Liver (tissue), 9 donors: ENCODE measurements around the gene DNAJB1. TPM values are rescaled to one million over a fixed set of nuclear protein-coding genes. Genes with fewer than 3 reads are reported as not detected.

Source experiments
- DNase-seq: peaks from one replicate; pipeline ENCODE4 v3.0.0-alpha.2; 2017; ENCODE audit warnings: low spot score
- H3K27ac ChIP-seq, 2 donors: one replicate each; pipeline ENCODE4 v1.7.0; 2013; ENCODE audit warnings: inconsistent platforms in 2 of 2, low read length in 2 of 2, control low read depth in 1 of 2, low read depth in 1 of 2, mild to moderate bottlenecking in 1 of 2
- H3K27me3 ChIP-seq, 4 donors: one replicate each; pipeline versions ENCODE4 v1.6.1 to v1.7.0; 2013; ENCODE audit warnings: low read length in 3 of 4, inconsistent platforms in 1 of 4, mild to moderate bottlenecking in 1 of 4, moderate library complexity in 1 of 4; ENCODE audit not compliant: control insufficient read depth in 4 of 4, insufficient read depth in 4 of 4
- H3K36me3 ChIP-seq, 4 donors: one replicate each; pipeline versions ENCODE4 v1.6.1 to v1.7.0; 2013; ENCODE audit warnings: low read length in 3 of 4, mild to moderate bottlenecking in 3 of 4, low read depth in 1 of 4, moderate library complexity in 1 of 4; ENCODE audit not compliant: control insufficient read depth in 4 of 4, insufficient read depth in 3 of 4
- H3K4me1 ChIP-seq, 4 donors: one replicate each; pipeline versions ENCODE4 v1.6.1 to v1.7.0; 2013; ENCODE audit warnings: low read length in 3 of 4, mild to moderate bottlenecking in 3 of 4, moderate library complexity in 1 of 4; ENCODE audit not compliant: control insufficient read depth in 4 of 4, insufficient read depth in 4 of 4
- H3K4me3 ChIP-seq, 3 donors: one replicate each; pipeline versions ENCODE4 v1.6.1 to v1.7.0; 2013; ENCODE audit warnings: low read length in 3 of 3, control low read depth in 1 of 3, low read depth in 1 of 3, mild to moderate bottlenecking in 1 of 3
- H3K9ac ChIP-seq, 2 donors: one replicate each; pipeline ENCODE4 v1.7.0; 2013; ENCODE audit warnings: low read length in 2 of 2, mild to moderate bottlenecking in 2 of 2, moderate library complexity in 2 of 2, control low read depth in 1 of 2, low read depth in 1 of 2
- H3K9me3 ChIP-seq, 4 donors: one replicate each; pipeline versions ENCODE4 v1.6.1 to v1.7.0; 2013; ENCODE audit warnings: low read length in 3 of 4; ENCODE audit not compliant: control insufficient read depth in 4 of 4
- ATF3 ChIP-seq: IDR thresholded peaks from 2 replicates; pipeline ENCODE4 v1.6.1; 2016; ENCODE audit warnings: antibody characterized with exemption
- CTCF ChIP-seq: fragments of 150-350 bp; IDR thresholded peaks from 2 replicates; pipeline ENCODE4 v1.5.1; 2017; ENCODE audit warnings: improper control_type of control experiment, low read depth, low read length; ENCODE audit not compliant: missing input control
- EGR1 ChIP-seq, 2 donors: IDR thresholded peaks; 2 replicates each; pipeline ENCODE4 v1.6.1; 2016 to 2018; ENCODE audit warnings: antibody characterized with exemption in 2 of 2, low read depth in 2 of 2
- FOXA1 ChIP-seq: IDR thresholded peaks from 2 replicates; pipeline ENCODE4 v1.6.1; 2016; ENCODE audit warnings: antibody characterized with exemption
- FOXA2 ChIP-seq: IDR thresholded peaks from 2 replicates; pipeline ENCODE4 v1.6.1; 2016; ENCODE audit warnings: antibody characterized with exemption
- GABPA ChIP-seq, 2 donors: IDR thresholded peaks in 1 of 2; conservative IDR thresholded peaks in 1 of 2; 2 replicates each; pipeline ENCODE4 v1.6.1; 2016; ENCODE audit warnings: antibody characterized with exemption in 2 of 2, mild to moderate bottlenecking in 1 of 2, moderate library complexity in 1 of 2
- HNF4A ChIP-seq, 2 donors: conservative IDR thresholded peaks; 2 replicates each; pipeline ENCODE4 v1.6.1; 2016; ENCODE audit warnings: antibody characterized with exemption in 2 of 2, mild to moderate bottlenecking in 2 of 2
- HNF4G ChIP-seq: IDR thresholded peaks from 2 replicates; pipeline ENCODE4 v1.6.1; 2016; ENCODE audit warnings: antibody characterized with exemption
- JUND ChIP-seq, 2 donors: IDR thresholded peaks; 2 replicates each; pipeline ENCODE4 v1.6.1; 2016; ENCODE audit warnings: antibody characterized with exemption in 2 of 2
- MAX ChIP-seq: IDR thresholded peaks from 2 replicates; pipeline ENCODE4 v1.6.1; 2016; ENCODE audit warnings: antibody characterized with exemption
- NR2F2 ChIP-seq: IDR thresholded peaks from 2 replicates; pipeline ENCODE4 v1.6.1; 2016; ENCODE audit warnings: antibody characterized with exemption
- RAD21 ChIP-seq, 2 donors: IDR thresholded peaks; 2 replicates each; pipeline ENCODE4 v1.6.1; 2016; ENCODE audit warnings: antibody characterized with exemption in 2 of 2, mild to moderate bottlenecking in 2 of 2
- REST ChIP-seq: IDR thresholded peaks from 2 replicates; pipeline ENCODE4 v1.6.1; 2016; ENCODE audit warnings: antibody characterized with exemption, mild to moderate bottlenecking
- RXRA ChIP-seq, 2 donors: IDR thresholded peaks; 2 replicates each; pipeline ENCODE4 v1.6.1; 2017 to 2018; ENCODE audit warnings: antibody characterized with exemption in 2 of 2, mild to moderate bottlenecking in 1 of 2
- TAF1 ChIP-seq: conservative IDR thresholded peaks from 2 replicates; pipeline ENCODE4 v1.6.1; 2016; ENCODE audit warnings: antibody characterized with exemption, mild to moderate bottlenecking
- YY1 ChIP-seq: IDR thresholded peaks from 2 replicates; pipeline ENCODE4 v1.6.1; 2016; ENCODE audit warnings: antibody characterized with exemption, mild to moderate bottlenecking
- ZBTB33 ChIP-seq: IDR thresholded peaks from 2 replicates; pipeline ENCODE4 v1.6.1; 2016; ENCODE audit warnings: antibody characterized with exemption
- WGBS: extraction: QIAGEN DNeasy Blood & Tissue Kit; methylation state at CpG from one replicate; pipeline ENCODE4 v1.1.7; 2013; 5-methylcytosine and 5-hydroxymethylcytosine counted together
- polyA plus RNA-seq, 2 donors: library from polyadenylated mRNA; stranded (reverse) in 1 of 2; unstranded in 1 of 2; fragments of 200-250 nt in 1 of 2; fragments of >200 nt in 1 of 2; fragmentation: Nextera tagmentation in 1 of 2; extraction: Ambion mirVana in 1 of 2; gene quantifications; one replicate each; pipeline versions ENCODE4 v1.2.1 to v1.2.3, GENCODE V29; 2013 to 2015
- total RNA-seq, 2 donors: library from RNA; depleted of rRNA; stranded (reverse); fragments of >200 nt; gene quantifications; one replicate each; pipeline ENCODE4 v1.2.3, GENCODE V29; 2014
- donor health status: healthy.
- donor health status: healthy.
- donor health status: healthy.
- donor health status: healthy.
- donor health status: healthy.

Gene DNAJB1
- total and polyA plus RNA-seq, 4 donors: 29.4 to 43.0 (median 34.5) TPM

GRCh38 chr19:14476327-14476672 is 41.9 kb downstream of the DNAJB1 start:
- no peak overlapping the region for H3K9ac ChIP-seq
- TF ChIP-seq MAX: no peak
- no peak for TF ChIP-seq RAD21 (IDR thresholded peaks at IDR 0.05)
- TF ChIP-seq CTCF: no peak
- TF ChIP-seq REST: no peak
- TF ChIP-seq HNF4A (conservative IDR thresholded peaks at IDR 0.05): no peak
- TF ChIP-seq JUND (IDR thresholded peaks at IDR 0.05): no peak
- TF ChIP-seq ATF3: no peak
- TF ChIP-seq FOXA1: no peak
- TF ChIP-seq YY1: no peak
- no peak for TF ChIP-seq NR2F2
- TF ChIP-seq TAF1: no peak
- no peak for TF ChIP-seq GABPA (IDR thresholded peaks at IDR 0.05 in 1 of 2, conservative IDR thresholded peaks at IDR 0.05 in 1 of 2)
- no peak for TF ChIP-seq EGR1 (IDR thresholded peaks at IDR 0.05; ENCODE audit: low read depth in 2 of 2)
- no peak for TF ChIP-seq RXRA (IDR thresholded peaks at IDR 0.05)
- no peak for TF ChIP-seq HNF4G
- TF ChIP-seq ZBTB33: no peak
- no peak for TF ChIP-seq FOXA2
- peaks cover 5 to 27% (median 18%) of the 10 kb centered on the region in 4 donors for H3K4me1 ChIP-seq
- DNase-seq: no peak
- WGBS: 83% methylated on average over 7 of the region's 7 CpGs
- peaks cover 2 to 9% (median 6%) of the 10 kb centered on the region in 4 donors for H3K36me3 ChIP-seq
- no peak overlapping the region for H3K27ac ChIP-seq
- no peak overlapping the region for H3K4me3 ChIP-seq
- peaks cover 0 to 3% (median 0%) of the 10 kb centered on the region in 4 donors for H3K27me3 ChIP-seq
- no peaks in the 10 kb centered on the region for H3K9me3 ChIP-seq
